ENCODE data around the gene TBC1D5.

Gene TBC1D5

DNA sequence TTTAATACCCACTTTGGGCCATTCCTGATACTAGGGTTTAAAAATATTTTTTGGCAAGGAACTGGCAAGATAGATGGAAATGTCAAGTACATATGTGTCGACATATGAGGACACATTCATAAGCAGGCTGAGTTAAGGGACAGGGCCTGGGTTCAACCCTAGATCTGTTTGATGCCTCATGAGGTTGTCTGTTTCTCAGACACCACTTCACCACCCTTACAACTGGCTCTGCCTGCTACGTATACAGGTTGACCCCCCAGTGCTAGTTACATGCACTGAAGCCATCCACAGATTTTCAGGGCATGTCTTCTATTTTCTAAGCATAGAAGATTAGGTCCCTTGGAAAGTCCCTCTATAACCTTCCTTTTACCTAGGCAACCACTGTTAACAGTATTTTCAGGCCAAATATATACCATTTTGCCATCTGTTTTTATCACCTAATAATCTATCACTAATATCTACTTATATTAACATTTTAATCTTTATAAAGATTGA is 561.0 kb downstream of the TBC1D5 start:
- no peak for DNase-seq (ENCODE audit: low read depth, low spot score)

DNA sequence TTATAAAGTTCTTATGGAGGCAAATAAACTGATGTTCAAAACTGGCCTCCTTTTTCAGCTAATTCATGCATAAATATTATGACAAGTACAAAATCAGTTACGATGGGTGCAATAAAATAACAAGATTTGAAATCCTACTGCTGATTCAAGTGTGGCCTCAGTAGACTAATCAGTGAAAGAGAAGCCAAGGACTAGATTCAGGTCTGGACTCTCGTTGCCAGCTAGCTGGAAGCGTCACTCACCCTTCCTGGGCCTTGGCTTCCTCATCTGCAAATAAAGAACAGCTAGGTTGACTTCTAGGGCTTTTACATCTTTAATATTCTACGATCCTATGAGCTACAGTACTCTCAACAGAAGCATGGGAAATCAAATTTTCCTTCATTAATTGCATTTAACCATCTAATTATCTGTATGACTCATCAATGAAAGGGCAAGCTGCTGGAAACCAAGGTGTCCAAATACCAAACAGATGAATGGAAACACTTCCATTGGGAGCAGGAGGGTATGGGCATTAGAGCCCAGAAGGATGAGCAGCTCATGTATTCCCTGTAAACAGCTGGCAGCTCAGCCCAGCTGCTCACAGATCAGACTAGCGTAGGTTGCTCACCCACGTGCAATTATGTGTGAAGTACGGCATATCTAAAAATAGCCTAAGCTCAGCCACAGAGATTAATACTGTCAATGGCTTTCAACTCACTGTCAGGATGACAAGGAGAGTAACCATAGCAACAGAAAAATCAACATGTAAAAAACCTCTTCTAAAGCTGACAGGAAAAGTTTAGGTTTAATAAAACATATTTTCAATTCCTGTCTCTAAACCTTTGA is 562.8 kb downstream of the TBC1D5 start:
- DNase-seq (ENCODE audit: low read depth, low spot score) = peak; percentile 58

DNA sequence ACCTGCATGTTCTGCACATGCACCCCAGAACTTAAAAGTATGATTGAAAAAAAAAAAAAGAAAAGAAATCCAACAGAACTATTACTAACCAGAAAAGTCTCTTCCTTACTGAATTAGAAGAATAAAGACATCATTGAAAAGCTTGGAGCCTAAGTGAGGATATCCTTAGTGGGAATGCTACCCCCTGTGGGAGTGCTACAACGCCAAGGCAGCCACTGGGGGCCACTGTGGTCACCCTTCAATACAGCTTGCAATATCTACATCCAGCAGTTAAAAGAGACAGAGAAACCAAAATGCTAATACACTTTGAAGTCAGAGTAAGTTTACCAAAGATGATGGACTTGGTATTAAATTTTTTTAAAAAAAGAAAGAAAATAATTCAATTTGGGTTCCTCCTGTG is 565.7 kb downstream of the TBC1D5 start:
- DNase-seq (ENCODE audit: low read depth, low spot score) = no peak

DNA sequence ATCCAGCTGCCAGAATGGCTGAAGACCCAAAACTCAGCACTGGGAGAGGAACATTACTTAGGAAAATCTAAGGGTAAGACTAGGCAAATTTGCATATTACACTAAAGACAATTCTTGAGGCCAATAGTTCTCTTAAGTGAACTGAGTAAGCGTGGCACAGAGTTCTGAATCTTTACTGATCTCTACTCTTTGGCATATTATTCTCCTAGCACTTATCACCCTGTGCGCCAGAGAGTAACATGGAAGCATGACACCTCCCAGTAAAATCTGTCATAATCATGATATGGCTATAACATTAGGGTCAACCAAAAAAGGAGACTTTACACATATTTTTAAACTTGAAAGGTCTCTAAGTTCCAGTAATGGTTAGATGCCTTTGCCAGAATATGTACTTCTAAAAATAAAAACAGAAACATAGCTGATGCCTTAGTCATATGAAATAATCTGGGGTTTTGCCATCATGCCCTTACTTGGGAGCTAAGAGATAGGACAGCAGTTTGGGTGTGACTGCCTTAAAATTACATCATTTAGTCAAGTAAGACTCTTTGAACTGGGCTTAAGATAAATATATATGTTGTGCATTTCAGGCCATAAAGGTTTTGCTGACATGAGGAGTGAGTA is 567.1 kb downstream of the TBC1D5 start:
- DNase-seq (ENCODE audit: low read depth, low spot score) = peak; percentile 73

DNA sequence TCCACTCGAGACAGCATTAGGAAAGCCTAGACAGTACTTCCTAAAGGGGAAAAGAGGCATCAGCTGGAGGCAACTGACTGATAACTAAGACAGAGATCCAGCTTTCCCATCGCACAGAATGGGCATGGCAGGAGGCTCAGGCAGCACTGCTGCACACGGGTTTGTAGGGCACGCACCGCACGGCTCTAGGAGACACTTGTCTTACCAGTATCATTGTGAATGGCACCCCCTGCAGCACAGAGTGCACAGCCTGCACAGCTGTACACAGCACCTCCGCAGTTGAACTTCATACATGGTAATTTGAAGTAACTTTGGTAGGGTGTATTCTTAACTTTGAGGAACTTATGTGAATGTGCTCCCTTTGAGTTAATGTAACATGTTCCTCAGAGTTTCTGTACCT is 576.1 kb downstream of the TBC1D5 start:
- no peak for DNase-seq (ENCODE audit: low read depth, low spot score)

DNA sequence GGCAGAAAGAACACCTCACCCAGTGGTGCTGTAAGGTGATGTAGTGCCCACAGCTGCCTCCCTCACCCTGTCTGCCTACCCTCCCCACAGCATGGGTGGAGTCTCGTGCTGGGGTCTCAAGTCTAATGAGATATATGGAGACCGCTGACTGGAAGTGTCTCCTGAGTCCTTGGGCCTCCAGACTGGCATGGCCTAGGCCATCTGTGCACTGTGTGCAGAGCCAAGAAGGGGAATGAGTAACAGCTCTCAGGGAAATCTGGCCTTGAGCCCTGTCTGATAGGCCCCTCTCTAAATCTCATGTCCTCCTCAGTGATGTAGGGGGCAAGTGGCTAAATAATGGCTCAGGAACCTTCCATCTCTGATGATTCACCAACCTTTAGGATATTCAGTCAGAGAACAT is 580.3 kb downstream of the TBC1D5 start:
- no peak for DNase-seq (ENCODE audit: low read depth, low spot score)

DNA sequence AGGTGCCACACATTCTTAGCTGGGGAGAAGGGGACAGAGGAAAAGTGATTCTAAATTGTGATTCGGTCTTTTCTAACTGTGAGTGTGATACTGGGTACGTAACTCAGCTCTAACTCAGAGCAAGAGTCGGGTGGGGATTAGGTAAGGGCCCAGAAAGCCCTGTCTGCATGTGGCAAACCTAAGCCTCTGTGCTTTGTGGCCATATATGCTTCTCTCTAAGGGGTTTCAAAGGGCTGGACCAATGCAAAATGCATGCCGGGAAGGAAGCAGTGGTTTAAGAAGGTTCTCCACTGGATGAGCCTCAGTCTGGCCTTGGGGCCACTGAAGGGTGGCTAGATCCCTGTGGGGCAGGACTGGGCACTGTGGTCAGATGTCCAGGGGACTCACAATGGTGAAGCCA is 581.8 kb downstream of the TBC1D5 start:
- no peak for DNase-seq (ENCODE audit: low read depth, low spot score)

DNA sequence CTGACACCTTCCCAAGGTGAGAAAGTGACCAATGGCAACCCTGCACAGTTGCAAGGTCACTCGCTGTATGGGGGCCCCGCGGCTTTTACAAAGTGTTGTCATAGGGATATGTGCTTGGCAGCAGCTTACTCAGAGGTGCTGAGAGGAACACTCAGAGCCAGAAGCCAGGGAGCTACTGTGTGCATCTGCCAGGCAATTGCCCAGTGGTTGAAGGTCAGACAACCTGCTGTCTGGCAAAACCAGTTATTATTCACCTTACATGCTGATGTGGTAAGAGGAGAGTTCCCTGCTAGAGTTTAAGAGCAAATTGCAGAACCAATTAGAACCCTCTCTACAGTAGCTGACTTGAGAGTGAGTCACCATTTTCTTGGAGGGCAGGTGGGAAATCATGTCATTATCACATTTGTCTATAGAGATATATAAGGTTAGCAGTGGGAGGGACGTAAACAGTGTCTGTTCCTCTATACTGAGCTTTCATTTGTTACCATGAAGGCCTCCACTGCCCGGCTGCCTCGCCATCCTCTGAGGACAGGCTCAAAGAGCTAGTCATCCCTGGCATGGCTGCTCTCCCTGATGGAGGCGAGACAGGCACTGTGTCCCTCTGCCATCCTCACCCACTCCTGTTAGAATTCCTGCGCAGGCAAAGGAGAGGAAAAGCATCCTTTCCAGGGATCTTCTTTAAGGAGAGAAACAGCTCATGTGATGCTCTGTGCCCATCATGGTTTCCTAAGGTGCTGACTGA is 583.3 kb downstream of the TBC1D5 start:
- no peak for DNase-seq (ENCODE audit: low read depth, low spot score)

DNA sequence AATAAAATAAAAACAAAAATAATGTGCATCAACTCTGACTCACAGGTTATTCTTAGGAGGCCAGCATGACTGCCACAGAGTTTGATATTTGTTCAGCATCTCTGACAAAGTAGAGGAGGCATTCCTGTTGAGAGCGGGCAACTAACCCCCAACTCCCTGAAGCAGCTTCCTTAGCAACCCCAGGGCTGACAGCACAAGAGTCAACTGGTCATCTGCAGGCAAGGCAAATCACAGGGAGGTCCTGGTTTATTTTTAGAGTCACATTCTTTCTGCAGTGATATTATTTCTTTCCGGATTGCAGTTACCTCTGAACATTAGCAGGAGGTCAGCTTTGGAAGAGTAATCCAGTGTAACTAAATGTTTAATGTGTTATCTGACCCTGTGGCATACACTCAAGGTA is 584.7 kb downstream of the TBC1D5 start:
- DNase-seq (ENCODE audit: low read depth, low spot score) = peak; percentile 55

DNA sequence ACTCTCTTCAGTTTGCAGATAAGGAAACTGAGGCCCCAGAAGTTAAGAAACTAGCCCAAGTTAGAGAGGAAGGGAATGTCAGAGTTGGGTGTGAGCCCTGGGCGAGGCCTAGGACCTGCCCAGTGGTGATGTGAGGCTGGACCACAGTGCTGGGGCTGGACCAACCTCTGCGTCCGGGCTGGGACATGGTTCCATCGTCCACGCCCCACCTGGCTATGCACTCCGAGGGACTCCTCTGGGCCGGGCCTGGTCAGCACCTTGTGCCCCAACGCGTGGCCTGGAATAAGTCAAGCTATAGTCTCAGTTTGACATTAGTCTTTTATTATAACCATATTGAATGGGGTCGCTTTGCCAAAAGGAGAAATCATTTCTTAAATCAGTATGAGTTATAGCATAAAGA is 585.6 kb downstream of the TBC1D5 start:
- DNase-seq (ENCODE audit: low read depth, low spot score) = no peak

DNA sequence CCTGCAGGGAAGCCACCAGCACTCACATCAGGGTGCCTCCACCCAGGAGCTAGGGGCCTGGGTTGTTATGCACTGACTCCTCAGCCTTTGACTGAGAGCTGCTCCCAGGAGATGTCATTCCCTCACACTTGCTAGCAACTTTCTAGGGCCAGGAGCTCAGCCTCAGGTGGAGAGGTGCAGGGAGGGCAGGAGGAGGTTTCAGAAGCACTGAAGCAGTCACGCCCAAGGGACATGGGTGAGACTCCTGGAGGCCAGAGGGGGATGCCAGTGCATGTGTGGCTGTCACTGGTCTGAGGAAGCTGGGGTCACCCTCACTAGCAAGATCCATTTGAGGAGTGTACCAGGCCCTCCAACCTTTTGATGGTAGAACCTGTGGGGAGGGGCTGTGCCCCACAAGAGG is 586.5 kb downstream of the TBC1D5 start:
- no peak for DNase-seq (ENCODE audit: low read depth, low spot score)

DNA sequence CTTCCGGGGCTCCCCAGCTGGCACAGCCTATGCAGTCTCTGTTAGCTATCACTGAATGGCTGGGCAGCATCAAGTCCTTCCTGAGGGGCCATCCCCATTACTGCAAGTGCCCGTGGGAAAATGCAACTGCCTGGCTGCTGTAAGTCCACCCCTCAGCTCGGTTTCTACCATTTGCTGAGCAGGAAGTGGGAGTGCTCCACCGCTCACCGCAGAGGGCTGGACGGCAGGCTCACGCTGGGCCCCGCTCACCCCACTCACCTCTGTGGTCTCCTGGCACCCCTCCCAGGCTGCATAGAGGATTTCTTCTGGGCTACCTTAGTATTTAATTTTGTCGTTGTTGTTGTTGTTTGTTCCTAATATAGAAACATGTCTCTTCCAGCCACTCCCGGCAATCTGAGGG is 587.5 kb downstream of the TBC1D5 start:
- DNase-seq (ENCODE audit: low read depth, low spot score) = no peak

DNA sequence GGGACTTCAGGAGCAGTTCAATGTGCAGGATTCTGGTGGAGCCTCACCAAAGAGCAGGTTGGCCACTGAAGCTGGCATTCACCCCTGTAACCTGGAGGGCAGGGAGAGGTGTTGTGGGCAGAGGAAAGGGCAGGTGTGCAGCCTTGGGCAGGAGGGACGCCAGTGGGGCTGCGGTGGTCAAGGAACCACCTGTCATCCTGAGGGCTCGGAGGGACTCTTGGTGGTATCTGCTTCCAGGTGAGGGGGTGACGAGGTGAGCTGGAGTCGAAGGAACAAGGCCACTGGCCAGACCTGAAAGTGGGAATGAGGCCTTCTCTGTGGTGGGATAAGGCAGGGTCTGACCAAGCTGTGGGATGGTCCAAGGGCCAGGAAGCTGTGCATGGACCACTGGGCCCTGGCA is 588.2 kb downstream of the TBC1D5 start:
- DNase-seq (ENCODE audit: low read depth, low spot score) = no peak

DNA sequence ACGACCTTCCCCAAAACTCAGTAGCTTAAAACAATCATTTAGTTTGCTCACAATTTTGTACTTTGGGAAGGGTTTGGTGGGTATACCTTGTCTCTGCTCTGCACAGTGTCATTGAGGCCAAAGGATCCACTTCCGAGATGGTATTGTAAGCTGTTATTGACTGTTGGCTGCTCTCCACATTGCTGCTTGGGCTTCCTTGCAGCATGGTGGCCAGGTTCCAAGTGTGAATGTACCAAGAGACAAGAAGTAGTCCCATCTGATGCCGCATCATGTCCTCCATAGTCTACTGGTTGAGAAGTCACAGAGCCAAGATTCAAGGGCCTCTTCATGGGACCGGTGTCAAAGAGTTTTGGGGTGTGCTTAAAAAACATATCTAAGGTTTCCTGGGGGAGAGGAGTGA is 589.2 kb downstream of the TBC1D5 start:
- DNase-seq (ENCODE audit: low read depth, low spot score) = no peak

DNA sequence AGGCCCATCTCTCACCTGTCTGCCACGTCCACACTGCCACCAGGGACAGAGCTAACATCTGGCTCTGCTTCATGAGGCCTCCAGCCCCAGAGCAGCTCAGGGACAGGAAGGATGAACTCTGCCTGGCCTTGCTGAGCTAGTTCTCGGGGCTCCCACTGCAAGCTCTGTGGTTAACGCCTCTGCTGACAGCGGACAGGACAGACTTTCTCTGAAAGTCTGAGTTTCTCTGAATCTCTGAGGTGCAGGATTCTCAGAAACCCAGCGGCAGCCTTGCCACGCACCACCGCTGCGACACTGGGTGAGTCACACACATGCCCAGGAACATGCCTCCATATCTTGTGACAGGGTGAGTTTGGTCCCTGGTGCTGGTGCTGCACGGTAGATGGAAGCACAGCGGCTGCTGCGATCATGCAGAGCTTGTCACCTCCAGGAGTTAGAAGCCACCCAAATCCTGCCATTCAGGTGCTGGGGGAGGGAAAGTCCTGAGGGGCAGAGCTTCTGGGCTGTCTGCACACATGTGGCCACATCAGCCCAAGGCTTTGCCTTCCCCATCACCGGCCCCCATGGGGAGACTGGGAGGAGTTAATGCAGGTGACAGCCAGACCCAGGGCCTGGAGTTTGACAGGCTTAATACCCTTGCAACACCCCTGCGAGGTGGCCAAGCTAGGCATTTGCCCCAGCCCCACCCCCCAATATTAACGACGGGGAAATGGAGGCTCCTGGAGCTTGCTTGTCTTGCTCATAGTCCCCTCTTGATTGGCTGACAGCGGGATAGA is 590.6 kb downstream of the TBC1D5 start:
- DNase-seq (ENCODE audit: low read depth, low spot score) = no peak

DNA sequence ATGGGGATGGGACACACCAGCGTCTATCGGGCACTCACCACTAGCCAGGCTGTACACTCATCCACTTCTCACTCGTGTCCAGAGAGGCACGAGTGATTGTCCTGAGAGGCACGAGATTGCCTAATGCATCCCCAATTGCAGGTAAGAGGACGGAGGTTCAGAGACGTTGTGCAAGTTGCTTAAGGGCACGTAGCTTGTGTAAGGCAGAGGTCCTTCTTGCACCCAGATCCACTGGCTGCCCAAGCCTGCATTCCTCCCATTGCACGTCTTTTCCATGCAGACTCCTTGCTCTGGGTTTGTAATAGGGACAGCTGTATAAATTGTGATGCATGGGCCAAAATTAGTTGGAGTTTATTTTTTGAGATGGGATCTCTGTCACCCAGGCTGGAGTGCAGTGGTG is 593.4 kb downstream of the TBC1D5 start:
- DNase-seq (ENCODE audit: low read depth, low spot score) = no peak

DNA sequence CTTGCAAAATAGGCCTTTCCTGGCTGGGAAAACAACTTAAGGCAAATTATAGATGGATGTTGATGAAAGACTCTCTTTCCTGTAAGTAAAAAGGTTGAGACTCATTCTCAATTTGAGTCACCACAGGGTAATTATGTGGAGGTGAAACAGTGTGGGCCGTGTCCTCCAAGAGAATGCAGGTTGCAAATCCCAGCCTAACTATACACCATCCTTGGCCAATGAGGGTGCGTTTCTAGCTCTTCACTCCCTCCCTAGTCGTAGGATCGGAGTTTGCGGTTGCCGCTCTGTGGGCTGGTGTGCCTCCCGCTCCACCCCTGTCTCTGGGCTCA is 597.8 kb downstream of the TBC1D5 start:
- DNase-seq (ENCODE audit: low read depth, low spot score) = no peak

DNA sequence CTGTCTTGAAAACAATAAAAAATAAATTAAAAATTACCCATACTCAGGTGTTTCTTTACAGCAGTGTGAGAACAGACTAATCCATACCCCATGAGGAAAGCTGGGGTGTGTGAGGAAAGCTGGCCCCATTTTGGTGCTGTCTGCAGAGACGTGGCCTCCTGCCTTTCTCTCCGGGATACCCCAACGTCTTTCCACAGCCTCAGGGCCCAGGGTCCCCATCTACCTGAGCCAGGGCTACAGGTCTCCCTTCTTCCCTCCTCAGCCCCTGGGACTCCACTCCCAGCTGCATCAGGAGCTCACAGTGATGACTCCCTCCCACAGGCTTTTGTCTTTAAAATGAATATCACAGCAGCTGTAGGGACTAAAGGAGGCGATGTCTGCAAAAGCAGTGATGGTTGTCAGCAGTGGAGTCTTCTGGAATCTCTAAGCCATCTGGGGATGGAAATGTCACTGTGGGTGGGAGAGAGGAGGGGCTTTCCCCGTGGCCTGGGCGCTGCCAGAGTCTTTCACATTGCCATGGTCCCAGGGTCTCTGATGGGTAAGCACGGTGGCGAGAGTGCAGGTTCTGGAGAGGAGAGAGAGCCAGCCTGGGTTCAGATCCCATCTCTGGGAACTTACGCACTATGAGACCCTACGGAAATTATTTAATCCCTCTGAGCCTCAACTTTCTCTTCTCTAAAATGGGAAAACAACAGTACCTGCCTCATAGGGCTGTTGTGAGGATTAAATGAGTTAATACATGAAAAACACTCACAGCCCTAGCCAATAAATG is 598.4 kb downstream of the TBC1D5 start:
- no peak for DNase-seq (ENCODE audit: low read depth, low spot score)

DNA sequence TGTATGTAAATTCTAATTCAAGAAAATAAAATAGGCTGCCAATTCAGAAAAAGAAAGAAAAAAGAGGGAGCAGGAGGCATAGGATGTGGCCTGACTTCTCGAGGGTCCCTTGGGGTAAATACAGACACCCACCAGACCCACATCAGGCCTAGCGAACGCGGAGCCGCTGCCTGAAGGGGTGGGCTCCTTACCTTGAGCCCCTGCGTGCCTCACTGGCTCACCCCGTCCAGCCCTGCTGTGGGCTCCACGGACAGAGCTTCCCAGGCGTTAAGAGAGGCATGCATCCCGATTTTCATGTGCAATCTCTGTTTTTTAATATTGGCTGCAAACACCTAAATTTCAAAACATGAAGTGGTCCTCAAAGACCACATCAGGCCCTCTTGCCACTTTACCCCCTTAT is 599.9 kb downstream of the TBC1D5 start:
- no peak for DNase-seq (ENCODE audit: low read depth, low spot score)

DNA sequence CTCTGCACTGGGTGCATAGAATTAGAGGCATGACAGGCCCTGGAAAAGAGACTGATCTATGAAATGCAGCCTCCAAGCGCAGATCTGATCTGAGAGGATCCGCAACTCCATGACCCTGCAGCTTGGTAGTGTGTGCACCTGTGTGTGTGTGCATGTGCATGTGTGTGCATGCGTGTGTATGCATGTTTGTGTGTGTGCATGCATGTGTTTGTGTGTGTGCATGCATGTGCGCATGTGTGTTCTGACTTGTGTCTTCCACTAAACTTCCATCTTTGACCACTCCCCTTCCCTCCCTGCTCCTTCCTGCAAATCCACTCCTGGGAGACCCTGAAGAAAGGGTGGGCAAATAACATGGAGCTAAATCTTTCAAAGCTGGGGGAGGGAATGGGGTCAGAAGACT is 600.7 kb downstream of the TBC1D5 start:
- DNase-seq (ENCODE audit: low read depth, low spot score) = no peak
